CD1c-positive myeloid dendritic cell (primary cell): ENCODE results near the gene DCD.
A peak's percentile ranks its signal among the peaks of the same experiment; 100 is the strongest.
"Not testable (repeated sequence)": the region's sequence is repeated elsewhere in the genome, so short reads cannot be mapped to it uniquely, and the experiment has no call there.

Experiments
- DNase-seq: peaks from one replicate; pipeline ENCODE4 v3.0.0-alpha.2; 2016; ENCODE audit errors: extremely low spot score

DCD gene

DNA sequence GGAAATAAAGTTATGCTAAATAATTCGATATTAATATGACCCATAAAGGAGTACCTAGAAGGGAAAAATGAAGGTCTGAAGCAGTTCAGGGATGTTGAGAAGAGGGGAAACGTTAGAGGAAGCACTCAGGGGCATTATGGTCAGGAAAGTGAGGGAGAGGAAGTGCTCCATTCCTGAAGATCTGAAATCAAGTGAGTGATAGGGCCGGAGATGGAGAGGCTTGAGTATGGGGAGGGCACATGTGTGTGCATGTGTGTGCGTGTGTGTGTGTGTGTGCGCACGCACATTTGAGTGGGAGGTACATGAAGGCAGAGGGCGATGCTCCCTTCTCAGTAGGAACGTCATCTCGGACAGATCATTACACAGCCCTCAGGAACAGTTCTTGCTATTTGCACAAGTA lies 4.9 kb upstream of the DCD start:
- DNase-seq = no peak

- no peak for DNase-seq
Measured at GRCh38 chr12:54650889-54651288, 2.7 kb upstream of the DCD start.

GRCh38 chr12:54650409-54650808 lies 2.2 kb upstream of the DCD start:
- no peak for DNase-seq

GRCh38 chr12:54649825-54650224 lies 1.7 kb upstream of the DCD start:
- no peak for DNase-seq

DNA sequence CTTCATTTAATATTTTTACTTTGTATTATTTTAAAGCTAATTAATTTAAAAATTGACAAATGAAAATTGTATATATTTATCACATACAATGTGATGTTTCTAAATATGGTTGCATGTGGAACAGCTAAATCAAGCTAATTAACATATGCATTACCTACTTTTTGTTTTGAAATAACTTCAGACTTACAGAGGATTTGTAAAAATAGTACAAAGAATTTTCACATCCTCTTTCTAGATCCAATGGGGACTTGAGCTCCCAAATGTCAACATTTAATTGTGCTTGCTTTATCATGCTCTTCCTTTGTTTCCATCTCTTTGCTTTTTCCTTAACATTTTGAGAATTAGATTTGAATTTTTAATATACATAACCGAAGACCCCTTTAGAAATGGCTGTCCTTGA lies 6.6 kb downstream of the DCD start:
- DNase-seq = peak; percentile 51

- no peak for DNase-seq
Measured at GRCh38 chr12:54641089-54641488, 7.1 kb downstream of the DCD start.

DNA sequence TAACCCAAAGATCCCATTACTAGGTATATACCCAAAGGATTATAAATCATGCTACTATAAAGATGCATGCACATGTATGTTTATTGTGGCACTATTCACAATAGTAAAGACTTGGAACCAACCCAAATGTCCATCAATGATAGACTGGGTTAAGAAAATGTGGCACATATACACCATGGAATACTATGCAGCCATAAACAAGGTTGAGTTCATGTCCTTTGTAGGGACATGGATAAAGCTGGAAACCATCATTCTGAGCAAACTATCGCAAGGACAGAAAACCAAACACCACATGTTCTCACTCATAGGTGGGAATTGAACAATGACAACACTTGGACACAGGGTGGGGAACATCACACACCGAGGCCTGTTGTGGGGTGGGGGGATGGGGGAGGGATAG lies 9.1 kb downstream of the DCD start:
- DNase-seq = not testable (repeated sequence)

DNA sequence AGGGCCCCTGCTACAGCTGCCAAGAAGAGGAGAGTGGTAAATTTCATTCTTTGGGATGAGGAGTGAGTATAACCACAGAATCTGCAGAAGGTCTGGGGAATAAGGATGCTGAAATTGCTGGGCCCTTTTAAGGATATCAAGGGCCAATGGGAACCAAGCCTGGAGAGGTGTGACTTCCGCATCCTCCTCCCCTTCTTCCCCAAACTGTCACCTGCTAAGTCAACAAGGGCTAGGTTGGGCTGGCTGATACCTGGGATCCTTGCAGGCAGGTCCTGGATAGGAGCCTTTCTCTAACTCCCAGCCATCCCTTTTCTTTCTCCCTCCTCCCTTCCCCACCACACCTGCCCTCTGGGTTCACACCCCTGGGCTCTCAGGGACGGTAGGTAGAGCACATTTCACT lies 13.4 kb downstream of the DCD start, which contains the start of gene LACRT:
TSS of gene LACRT (minus strand) at position 101 of the 400 bp plus-strand sequence. CDS start at position 47, 54 bp downstream.
- no peak for DNase-seq

- DNase-seq = no peak
Measured at GRCh38 chr12:54631988-54632728, 16.0 kb downstream of the DCD start.

GRCh38 chr12:54631551-54631950 lies 16.6 kb downstream of the DCD start:
- no peak for DNase-seq

- no peak for DNase-seq
Measured at GRCh38 chr12:54629925-54630324, 18.2 kb downstream of the DCD start.

- no peak for DNase-seq
Measured at GRCh38 chr12:54628186-54628846, 19.8 kb downstream of the DCD start.

- no peak for DNase-seq
Measured at GRCh38 chr12:54627304-54627703, 20.9 kb downstream of the DCD start.

DNA sequence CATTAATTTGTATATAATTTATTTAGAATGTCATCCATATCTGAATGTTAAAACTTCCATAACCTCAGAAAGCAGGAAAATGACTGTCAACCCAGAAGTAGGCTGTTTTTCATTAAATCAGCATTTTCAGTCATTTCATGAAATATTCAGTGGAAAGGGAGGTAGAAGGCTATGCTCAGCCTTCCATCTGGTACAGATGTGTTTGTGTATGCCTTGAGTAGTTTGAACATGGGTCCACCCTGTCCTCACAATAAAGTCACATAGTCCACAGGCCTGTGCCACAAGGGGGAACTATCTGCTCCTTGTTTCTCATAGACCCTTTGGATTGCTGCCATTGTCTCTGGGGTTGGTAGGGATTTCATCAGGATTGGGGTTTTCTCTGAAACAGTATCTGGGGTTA lies 22.6 kb downstream of the DCD start:
- no peak for DNase-seq

DNA sequence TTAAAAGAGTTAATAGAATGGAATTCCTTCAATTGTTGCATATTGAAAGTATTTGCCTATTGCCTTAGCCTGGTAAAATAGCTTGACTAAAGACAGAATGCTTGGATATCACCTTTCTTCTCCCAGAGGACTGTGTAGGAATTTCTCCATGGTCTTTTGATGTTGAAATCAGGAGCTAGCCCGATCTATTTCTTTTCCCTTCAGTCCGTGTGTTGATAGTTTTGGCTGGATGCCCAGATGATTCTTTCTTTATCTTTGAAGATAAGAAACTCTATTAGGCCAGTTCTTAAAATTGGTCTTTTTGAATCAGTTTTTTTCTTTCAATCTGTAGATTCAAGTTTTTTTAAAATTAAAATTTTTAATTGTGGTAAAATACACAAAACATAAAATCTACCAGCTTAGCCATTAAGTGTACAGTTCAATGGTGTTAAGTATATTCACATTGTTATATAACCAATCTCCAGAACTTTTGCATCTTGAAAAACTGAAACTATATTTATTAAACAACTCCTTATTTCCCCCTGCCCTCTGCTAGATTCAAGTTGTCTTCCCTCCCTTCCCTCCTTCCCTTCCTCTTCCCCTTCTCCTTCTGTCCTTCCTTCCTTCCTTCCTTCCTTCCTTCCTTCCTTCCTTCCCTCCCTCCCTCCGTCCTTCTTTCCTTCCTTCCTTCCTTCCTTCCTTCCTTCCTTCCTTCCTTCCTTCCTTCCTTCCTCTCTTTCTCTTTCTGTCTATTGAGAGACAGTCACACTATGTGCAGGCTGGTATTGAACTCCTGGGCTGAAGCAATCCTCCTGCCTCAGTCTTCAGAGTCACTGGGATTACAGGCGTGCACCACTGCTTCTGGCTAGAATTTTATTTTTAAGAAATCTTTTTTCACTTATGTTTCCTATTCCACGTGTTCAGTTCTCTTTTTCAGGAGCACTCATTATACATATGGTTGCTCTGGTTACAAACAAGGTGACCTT lies 23.6 kb downstream of the DCD start:
- no peak for DNase-seq

- no peak for DNase-seq
Measured at GRCh38 chr12:54622463-54623183, 25.5 kb downstream of the DCD start.

GRCh38 chr12:54616933-54617680 lies 31.1 kb downstream of the DCD start:
- DNase-seq = no peak

GRCh38 chr12:54612225-54612750 lies 35.9 kb downstream of the DCD start:
- no peak for DNase-seq

- no peak for DNase-seq
Measured at GRCh38 chr12:54611715-54612149, 36.4 kb downstream of the DCD start.

- no peak for DNase-seq
Measured at GRCh38 chr12:54608769-54609168, 39.4 kb downstream of the DCD start.

DNA sequence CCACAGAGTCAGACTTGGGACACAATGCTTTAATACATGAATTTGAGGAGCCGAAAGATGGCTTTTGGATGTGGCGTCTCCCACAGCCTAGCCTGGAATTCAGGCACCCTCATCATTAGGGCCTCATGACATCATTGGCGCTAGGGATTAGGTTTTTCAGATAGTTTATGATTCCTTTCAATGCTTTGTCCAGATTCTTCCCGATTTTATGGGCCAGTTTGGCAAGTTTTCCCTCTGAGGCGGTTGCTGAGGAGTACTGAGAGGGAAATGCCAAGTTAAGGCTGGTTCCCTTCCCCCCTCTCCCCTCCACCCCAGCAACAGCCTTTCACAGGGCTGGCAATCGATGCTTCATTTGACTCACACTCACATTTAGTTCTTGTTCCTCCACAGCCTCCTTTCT lies 40.0 kb downstream of the DCD start:
- DNase-seq = no peak
